ENCODE measurements around the gene PTPRH.

PTPRH gene

GRCh38 chr19:55208880-55209692, at the start of gene PTPRH:
Gene PTPRH (minus strand): TSS chr19:55209501. CDS start chr19:55209433, 68 bp downstream.
- DNase-seq: no peak

GRCh38 chr19:55258476-55258827, 49.2 kb upstream of the PTPRH start:
- no peak for DNase-seq

- DNase-seq: no peak
Measured at GRCh38 chr19:55257461-55258420, 48.4 kb upstream of the PTPRH start.

GRCh38 chr19:55256562-55257460, 47.5 kb upstream of the PTPRH start:
- no peak for DNase-seq

- no peak for DNase-seq
Measured at GRCh38 chr19:55255618-55256423, 46.5 kb upstream of the PTPRH start.

GRCh38 chr19:55254625-55254977, 45.3 kb upstream of the PTPRH start:
- no peak for DNase-seq

- no peak for DNase-seq
Measured at GRCh38 chr19:55253842-55254624, 44.7 kb upstream of the PTPRH start.

- DNase-seq: no peak
Measured at GRCh38 chr19:55252760-55253663, 43.7 kb upstream of the PTPRH start.

- no peak for DNase-seq
Measured at GRCh38 chr19:55251341-55252081, 42.2 kb upstream of the PTPRH start.

GRCh38 chr19:55250262-55251036, 41.1 kb upstream of the PTPRH start:
- DNase-seq: no peak

GRCh38 chr19:55249841-55250240, 40.5 kb upstream of the PTPRH start:
- no peak for DNase-seq

GRCh38 chr19:55248704-55249103, 39.4 kb upstream of the PTPRH start:
- DNase-seq: no peak

- no peak for DNase-seq
Measured at GRCh38 chr19:55248166-55248675, 38.9 kb upstream of the PTPRH start.

GRCh38 chr19:55247621-55248099, 38.4 kb upstream of the PTPRH start:
- peak; percentile 71 for DNase-seq

- DNase-seq: peak; percentile 3
Measured at GRCh38 chr19:55246462-55247451, 37.5 kb upstream of the PTPRH start.

GRCh38 chr19:55245236-55245904, 36.1 kb upstream of the PTPRH start:
- no peak for DNase-seq
